A172 (cell line): ENCODE results near the gene EPHA2. TPM values are rescaled to one million over a fixed set of nuclear protein-coding genes. Genes with fewer than 3 reads are reported as not detected.

ENCODE experiments used
- DNase-seq: peaks from one replicate; pipeline ENCODE4 v3.0.0-alpha.2; 2015; ENCODE audit warnings: low spot score
- total RNA-seq: library from RNA; depleted of rRNA; stranded (reverse); fragments of >200 nt; shearing (Covaris generic); gene quantifications from 2 replicates; pipeline ENCODE4 v1.2.3, GENCODE V29; 2014

EPHA2 gene
- total RNA-seq, 1 experiment from 2014 or later, result 78.1 TPM

GRCh38 chr1:16183765-16184556 lies 28.1 kb upstream of the EPHA2 start:
- DNase-seq, result no peak

- no peak for DNase-seq
Measured at GRCh38 chr1:16183179-16183578, 27.3 kb upstream of the EPHA2 start.

GRCh38 chr1:16181887-16182719 lies 26.2 kb upstream of the EPHA2 start:
- DNase-seq, result peak; percentile 87

- peak; percentile 44 for DNase-seq
Measured at GRCh38 chr1:16180291-16180824, 24.5 kb upstream of the EPHA2 start.

- DNase-seq, result no peak
Measured at GRCh38 chr1:16178596-16179497, 23.0 kb upstream of the EPHA2 start.

- no peak for DNase-seq
Measured at GRCh38 chr1:16177306-16177705, 21.4 kb upstream of the EPHA2 start.

GRCh38 chr1:16176653-16177052 lies 20.8 kb upstream of the EPHA2 start:
- no peak for DNase-seq

GRCh38 chr1:16175610-16176553 lies 20.0 kb upstream of the EPHA2 start:
- peak; percentile 73 for DNase-seq

GRCh38 chr1:16174886-16175598 lies 19.2 kb upstream of the EPHA2 start:
- DNase-seq, result no peak

- DNase-seq, result no peak
Measured at GRCh38 chr1:16174261-16174868, 18.5 kb upstream of the EPHA2 start.

- peak; percentile 89 for DNase-seq
Measured at GRCh38 chr1:16173447-16174260, 17.8 kb upstream of the EPHA2 start.

- peak; percentile 86 for DNase-seq
Measured at GRCh38 chr1:16172964-16173446, 17.1 kb upstream of the EPHA2 start.

GRCh38 chr1:16172218-16172830 lies 16.5 kb upstream of the EPHA2 start:
- no peak for DNase-seq

GRCh38 chr1:16171314-16172151 lies 15.7 kb upstream of the EPHA2 start:
- no peak for DNase-seq

- DNase-seq, result no peak
Measured at GRCh38 chr1:16170283-16170673, 14.4 kb upstream of the EPHA2 start.

- no peak for DNase-seq
Measured at GRCh38 chr1:16168622-16169360, 12.9 kb upstream of the EPHA2 start.
